ENCODE measurements around the gene NUDT12. TPM values are rescaled to one million over a fixed set of nuclear protein-coding genes. Genes with fewer than 3 reads are reported as not detected.

NUDT12 gene
- total RNA-seq, 2 donors from 2014 or later, result 11.3 to 29.6 TPM

GRCh38 chr5:103519550-103519949 lies 43.0 kb downstream of the NUDT12 start:
- Histone ChIP-seq H3K36me3 (no peaks in the 10 kb centered on the region), H3K27me3 (replicated peaks; ENCODE audit: insufficient read depth) (no peaks in the 10 kb centered on the region), H3K4me1 (replicated peaks) (no peaks in the 10 kb centered on the region), H3K4me3 (no peak overlapping the region), H3K27ac (no peak overlapping the region), H3K9me3 (no peaks in the 10 kb centered on the region)
- intact Hi-C loops (cut with DNase I), result no loop called here
- no peak for DNase-seq (ENCODE audit: low spot score)
- WGBS, result 72% methylated on average over 4 of the region's 4 CpGs
- no peak for TF ChIP-seq CTCF (IDR thresholded peaks at IDR 0.05)
- no peak for TF ChIP-seq POLR2AphosphoS5 (IDR thresholded peaks at IDR 0.05)
- no peak for TF ChIP-seq POLR2A (IDR thresholded peaks at IDR 0.05)

- 97% methylated on average over 1 of the region's 1 CpG for WGBS
- intact Hi-C loops (cut with DNase I), result no loop called here
- H3K27me3 ChIP-seq (replicated peaks; ENCODE audit: insufficient read depth), result no peaks in the 10 kb centered on the region
- H3K4me1 ChIP-seq (replicated peaks), result no peaks in the 10 kb centered on the region
- H3K9me3 ChIP-seq, result no peaks in the 10 kb centered on the region
- no peak for DNase-seq (ENCODE audit: low spot score)
- H3K27ac ChIP-seq, result no peak overlapping the region
- H3K4me3 ChIP-seq, result no peak overlapping the region
- H3K36me3 ChIP-seq, result no peaks in the 10 kb centered on the region
- TF ChIP-seq CTCF (IDR thresholded peaks at IDR 0.05), result no peak
- TF ChIP-seq POLR2AphosphoS5 (IDR thresholded peaks at IDR 0.05), result no peak
- TF ChIP-seq POLR2A (IDR thresholded peaks at IDR 0.05), result no peak
These were observed 48.2 kb downstream of the NUDT12 start for GRCh38 chr5:103514371-103514770.

GRCh38 chr5:103513701-103514100 lies 48.9 kb downstream of the NUDT12 start:
- no peak for DNase-seq (ENCODE audit: low spot score)
- no peak overlapping the region for H3K4me3 ChIP-seq
- 5% methylated on average over 1 of the region's 1 CpG for WGBS
- no peak for TF ChIP-seq CTCF (IDR thresholded peaks at IDR 0.05)
- no peak for TF ChIP-seq POLR2AphosphoS5 (IDR thresholded peaks at IDR 0.05)
- TF ChIP-seq POLR2A (IDR thresholded peaks at IDR 0.05), result no peak
- intact Hi-C loops (cut with DNase I), result no loop called here
- no peaks in the 10 kb centered on the region for H3K36me3 ChIP-seq
- no peaks in the 10 kb centered on the region for H3K27me3 ChIP-seq (replicated peaks; ENCODE audit: insufficient read depth)
- no peak overlapping the region for H3K27ac ChIP-seq
- H3K4me1 ChIP-seq (replicated peaks), result no peaks in the 10 kb centered on the region
- no peaks in the 10 kb centered on the region for H3K9me3 ChIP-seq

GRCh38 chr5:103512500-103512899 lies 50.1 kb downstream of the NUDT12 start:
- WGBS, result 88% methylated on average over 2 of the region's 2 CpGs
- no peak overlapping the region for H3K27ac ChIP-seq
- no peak for DNase-seq (ENCODE audit: low spot score)

More at GRCh38 chr5:103512500-103512899, 50.1 kb downstream of the NUDT12 start:
- no peaks in the 10 kb centered on the region for H3K36me3 ChIP-seq
- H3K4me3 ChIP-seq, result no peak overlapping the region
- no peaks in the 10 kb centered on the region for H3K9me3 ChIP-seq
- H3K27me3 ChIP-seq (replicated peaks; ENCODE audit: insufficient read depth), result no peaks in the 10 kb centered on the region
- H3K4me1 ChIP-seq (replicated peaks), result no peaks in the 10 kb centered on the region
- intact Hi-C loops (cut with DNase I), result no loop called here
- TF ChIP-seq CTCF (IDR thresholded peaks at IDR 0.05), result no peak
- no peak for TF ChIP-seq POLR2A (IDR thresholded peaks at IDR 0.05)
- no peak for TF ChIP-seq POLR2AphosphoS5 (IDR thresholded peaks at IDR 0.05)

Measured in prostate gland (tissue), 2 donors.